Heart left ventricle (tissue), 13 donors: ENCODE results near the gene CA14.

ENCODE experiments used
- POLR2A ChIP-seq, 2 donors: fragments of 450-650 bp; IDR thresholded peaks; one replicate each; pipeline ENCODE4 v1.6.1; 2017; ENCODE audit warnings: antibody characterized with exemption in 2 of 2, mild to moderate bottlenecking in 2 of 2, moderate library complexity in 2 of 2
- TF ChIP-seq, protein P1 (sequence below), 12 donors: fragments of 200-600 bp; sonication (generic) in 4 of 12; IDR thresholded peaks; one replicate each; pipeline versions ENCODE4 v1.5.0 to v1.8.0; 2018 to 2022; ENCODE audit warnings: antibody characterized with exemption in 12 of 12, mild to moderate bottlenecking in 5 of 12
- donor health status: ischemic (EF 13 %, LVEDD 7.1; RV severe dilation, severe dysfunction).
- donor health status: DM: no; HTN: yes; CAD: no.
- donor health status: DM: no; HTN: no; CAD: no.
- donor health status: ischemic (EF 25% LVEDD 6.9; RV normal size, moderate dysfunction).
- donor health status: ischemic (EF 25% LVEDD 5.7; RV mildly dilated, moderate dysfunction).
- donor health status: ischemic (EF 35%, LVEDD 5.7; RV mildly dilated, moderate dysfunction).
- donor health status: nonischemic (EF 11% LVEDD 7.7; RV severe dilation, severe dysfunction).
- donor health status: DM: yes; HTN: yes; CAD: no.
- donor health status: PGD.
- donor health status: ischemic (EF 29% LVEDD 5.4; RV normal size, mild dysfunction).
- donor health status: nonischemic (EF 23%, LVEDD 6.1; RV moderate dilation, normal function).

- TF ChIP-seq, protein P1, sequence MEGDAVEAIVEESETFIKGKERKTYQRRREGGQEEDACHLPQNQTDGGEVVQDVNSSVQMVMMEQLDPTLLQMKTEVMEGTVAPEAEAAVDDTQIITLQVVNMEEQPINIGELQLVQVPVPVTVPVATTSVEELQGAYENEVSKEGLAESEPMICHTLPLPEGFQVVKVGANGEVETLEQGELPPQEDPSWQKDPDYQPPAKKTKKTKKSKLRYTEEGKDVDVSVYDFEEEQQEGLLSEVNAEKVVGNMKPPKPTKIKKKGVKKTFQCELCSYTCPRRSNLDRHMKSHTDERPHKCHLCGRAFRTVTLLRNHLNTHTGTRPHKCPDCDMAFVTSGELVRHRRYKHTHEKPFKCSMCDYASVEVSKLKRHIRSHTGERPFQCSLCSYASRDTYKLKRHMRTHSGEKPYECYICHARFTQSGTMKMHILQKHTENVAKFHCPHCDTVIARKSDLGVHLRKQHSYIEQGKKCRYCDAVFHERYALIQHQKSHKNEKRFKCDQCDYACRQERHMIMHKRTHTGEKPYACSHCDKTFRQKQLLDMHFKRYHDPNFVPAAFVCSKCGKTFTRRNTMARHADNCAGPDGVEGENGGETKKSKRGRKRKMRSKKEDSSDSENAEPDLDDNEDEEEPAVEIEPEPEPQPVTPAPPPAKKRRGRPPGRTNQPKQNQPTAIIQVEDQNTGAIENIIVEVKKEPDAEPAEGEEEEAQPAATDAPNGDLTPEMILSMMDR (IDR thresholded peaks at IDR 0.05): no peak
- no peak for TF ChIP-seq POLR2A (IDR thresholded peaks at IDR 0.05)
These were observed 6.0 kb downstream of the CA14 start for GRCh38 chr1:150263549-150263948.
